DMS53 treated with DMSO at 0.1 percent for 48 hours (cell line): ENCODE data around the gene JMJD1C.
"Not testable (repeated sequence)": the region's sequence is repeated elsewhere in the genome, so short reads cannot be mapped to it uniquely, and the experiment has no call there.

Source experiments
- DNase-seq: peaks from one replicate; lab custom pipeline; 2025; ENCODE audit not compliant: unreplicated experiment; lab: John Stamatoyannopoulos, UW

The JMJD1C gene

DNA sequence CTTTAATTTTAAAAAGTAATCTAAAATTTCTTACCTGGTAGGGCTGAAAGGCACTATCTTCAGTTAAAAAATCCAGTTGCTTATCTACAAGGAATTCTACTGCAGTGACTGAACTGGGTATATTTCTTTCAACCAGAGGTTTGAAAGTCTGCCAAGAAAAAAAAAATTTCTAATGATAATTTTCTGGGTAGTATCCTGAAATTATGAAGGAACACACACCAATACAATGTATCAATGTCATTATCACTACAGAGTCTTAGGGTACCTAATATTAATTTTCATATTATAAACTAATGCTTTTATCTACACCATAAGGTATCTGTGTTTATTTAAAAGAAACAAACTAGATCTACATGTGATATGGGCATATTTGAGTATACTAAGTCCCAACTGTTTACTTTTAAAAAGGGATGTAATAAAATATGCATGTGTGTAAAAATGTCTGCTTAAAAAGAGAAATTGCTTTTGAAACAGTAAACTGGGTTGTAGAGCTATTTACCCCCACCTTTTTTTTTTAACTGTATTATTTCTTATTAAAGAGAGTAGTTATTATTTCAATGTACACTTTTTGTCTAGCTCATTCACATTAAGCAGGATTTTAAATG is 201.1 kb downstream of the JMJD1C start:
- no peak for DNase-seq

DNA sequence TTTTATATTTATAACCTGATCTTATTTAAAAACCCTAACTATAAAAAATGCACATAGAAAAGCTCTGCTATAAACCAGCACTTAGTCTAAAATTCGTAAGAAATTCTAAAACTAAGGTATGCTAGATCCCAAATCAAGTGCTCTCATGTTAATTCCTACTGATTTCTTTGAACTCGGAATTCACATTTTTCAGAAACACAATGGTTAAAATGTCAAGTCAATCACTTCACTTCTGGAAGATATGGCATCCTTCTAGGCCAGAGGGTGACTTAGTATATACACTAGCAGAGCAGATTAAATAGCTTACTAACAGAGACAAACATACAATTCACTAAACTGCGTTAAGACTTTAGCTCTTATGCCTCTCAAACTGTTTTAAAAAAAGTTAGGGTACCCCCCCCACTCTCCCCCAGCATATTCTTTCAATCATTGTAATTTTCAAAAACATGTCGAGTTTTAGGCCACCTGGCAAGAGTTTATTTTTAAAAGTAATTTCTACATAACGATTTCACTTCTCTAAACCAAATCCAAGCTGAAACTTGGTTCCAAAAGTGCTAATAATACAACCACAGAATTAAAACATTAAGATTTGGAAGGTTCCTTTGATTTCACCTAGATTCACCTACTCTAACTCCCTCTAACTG is 203.2 kb downstream of the JMJD1C start:
- no peak for DNase-seq

DNA sequence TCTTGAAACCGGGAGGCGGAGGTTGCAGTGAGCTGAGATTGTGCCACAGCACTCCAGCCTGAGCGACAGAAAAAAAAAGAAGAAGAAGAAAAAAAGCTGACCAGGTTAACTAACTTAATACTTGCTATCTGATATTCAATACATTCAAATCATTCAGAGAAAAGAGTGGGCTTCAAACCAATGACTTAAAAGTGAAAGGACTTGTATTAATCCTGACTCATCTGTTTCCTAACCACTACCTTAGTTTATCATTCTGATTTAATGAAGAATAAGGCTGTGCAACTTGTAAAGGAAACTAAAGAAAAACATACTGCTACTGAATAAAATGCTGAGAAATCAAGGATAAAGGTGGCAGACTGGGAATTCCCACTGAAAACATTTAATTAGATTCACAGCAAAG is 204.3 kb downstream of the JMJD1C start:
- no peak for DNase-seq

DNA sequence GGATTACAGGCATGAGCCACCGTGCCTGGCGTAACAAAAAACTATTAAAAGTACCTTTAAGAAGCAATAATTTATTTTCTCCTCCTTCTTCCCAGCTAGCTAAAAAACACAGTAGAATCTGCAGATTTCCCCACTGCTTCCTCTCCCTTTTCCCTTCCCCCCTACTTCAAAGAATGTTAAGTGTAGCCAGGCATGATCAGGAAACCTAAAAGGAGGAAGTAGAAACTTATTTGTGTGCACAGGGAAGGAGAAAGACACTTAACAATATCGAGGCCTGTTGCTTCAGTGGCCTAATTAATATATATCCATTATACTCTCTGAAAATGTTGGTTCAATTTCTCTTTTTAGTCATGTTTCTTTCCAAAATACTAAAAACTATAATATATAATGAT is 204.9 kb downstream of the JMJD1C start:
- DNase-seq: no peak

DNA sequence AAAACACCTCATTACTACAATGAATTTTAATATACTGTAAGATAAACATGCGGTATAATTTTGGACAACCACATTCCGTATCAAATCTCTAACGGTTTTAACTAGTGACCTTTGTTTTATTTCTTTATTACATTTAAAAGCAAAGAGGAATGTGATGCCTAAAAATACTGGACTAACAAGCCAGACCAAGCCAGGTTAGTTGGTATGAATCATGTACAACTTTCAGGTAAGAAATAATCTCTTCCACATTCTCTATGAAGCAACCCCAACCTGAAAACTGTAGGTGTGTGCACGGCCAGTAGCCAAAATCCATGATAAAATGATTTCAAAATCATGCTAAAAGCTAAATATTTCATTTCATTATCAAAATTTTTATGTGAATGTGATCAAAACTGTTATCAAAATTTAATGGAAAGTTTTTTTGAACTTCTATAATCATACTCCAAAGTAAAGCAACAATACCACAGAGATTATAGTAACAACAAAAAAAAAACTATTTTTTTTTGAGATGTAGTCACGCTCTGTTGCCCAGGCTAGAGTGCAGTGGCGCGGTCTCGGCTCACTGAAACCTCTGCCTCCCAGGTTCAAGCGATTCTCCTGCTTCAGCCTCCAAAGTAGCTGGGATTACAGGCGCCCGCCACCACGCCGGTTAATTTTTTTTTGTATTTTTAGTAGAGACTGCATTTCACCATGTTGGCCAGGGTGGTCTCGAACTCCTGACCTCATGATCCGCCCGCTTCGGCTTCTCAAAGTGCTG is 205.5 kb downstream of the JMJD1C start:
- no peak for DNase-seq

DNA sequence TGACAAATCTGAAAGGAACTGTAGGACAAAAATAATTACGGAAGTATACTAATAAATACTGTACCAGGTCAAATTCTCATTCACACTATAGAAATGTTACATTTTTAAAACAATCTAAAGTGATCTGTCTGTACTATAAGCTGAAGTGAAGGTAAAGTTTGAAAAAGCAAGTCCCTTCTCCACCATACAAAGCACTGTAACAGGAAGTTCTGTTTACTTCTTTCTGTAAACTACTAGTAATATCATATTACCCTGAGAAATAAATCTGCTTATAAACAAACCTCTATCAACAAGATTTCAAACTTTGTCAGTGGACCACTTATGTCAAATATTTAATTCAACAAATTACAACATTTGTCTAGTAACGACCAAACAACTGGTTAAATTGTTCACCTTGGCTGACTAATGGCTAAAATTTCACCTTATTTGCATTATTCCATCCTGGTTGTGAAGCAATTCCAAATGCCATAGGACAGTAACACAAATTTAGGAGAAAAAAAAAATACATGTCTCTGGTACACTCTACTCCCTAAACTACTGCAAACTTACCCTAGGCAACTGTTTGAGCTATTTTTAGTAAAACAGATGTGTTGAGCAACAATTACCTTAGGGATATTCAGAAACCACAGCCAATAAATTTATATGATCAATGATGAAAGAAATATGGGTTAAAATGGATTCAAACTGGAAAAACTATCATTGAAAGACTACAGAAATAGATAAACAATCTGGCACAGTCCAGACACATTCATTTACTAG is 206.7 kb downstream of the JMJD1C start:
- no peak for DNase-seq

DNA sequence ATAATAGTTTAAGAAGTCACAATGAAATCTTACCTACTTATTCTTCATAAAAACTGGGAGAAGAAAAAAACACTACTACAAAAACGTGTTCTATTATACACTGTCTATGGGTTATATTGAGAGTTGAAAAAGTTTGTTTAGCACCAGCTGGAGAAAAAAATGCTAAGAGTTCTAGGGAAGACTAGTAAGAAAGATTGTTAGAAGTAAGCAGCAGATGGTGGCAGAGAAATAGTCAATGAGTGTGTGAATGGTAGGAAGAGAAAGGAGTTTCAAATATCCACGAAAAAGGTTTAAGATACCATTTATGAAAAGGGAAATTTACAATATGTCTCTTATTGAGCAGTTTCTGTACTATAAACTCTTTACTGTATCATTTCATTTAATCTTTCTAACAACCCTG is 208.0 kb downstream of the JMJD1C start:
- no peak for DNase-seq

DNA sequence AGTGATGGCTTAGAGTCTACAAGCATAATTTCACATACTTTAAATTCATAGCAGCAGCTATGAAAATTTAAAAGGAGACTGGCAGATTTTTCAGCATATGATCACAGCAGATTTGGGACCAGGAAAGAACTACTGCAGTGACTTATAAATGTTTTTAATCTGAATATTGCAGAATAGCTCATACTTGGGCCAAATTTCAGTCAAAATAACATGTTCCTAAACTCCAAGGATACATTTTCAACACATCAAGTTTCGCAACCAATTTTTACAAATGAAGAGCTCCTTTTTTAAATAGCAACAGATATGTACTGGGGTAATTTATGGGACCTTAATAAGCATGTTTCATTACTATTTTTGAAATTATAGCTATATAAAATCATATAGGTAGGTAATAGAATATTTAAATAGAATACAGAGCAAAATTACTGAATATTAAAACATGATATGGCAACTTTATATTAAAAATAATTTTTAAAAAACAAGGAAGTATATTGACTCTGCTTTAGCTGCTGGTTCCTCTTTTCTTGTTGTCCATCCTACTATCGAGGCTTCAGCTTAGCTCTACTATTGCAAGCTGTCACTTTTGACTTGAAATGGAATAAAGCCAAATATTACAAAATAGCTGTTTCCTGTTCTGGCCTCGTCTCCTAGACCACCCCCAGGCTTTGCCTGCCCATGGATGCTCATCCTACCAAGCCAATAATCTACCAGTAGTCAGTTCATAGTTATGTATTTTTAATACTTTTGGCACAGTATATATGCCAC is 209.6 kb downstream of the JMJD1C start:
- no peak for DNase-seq

DNA sequence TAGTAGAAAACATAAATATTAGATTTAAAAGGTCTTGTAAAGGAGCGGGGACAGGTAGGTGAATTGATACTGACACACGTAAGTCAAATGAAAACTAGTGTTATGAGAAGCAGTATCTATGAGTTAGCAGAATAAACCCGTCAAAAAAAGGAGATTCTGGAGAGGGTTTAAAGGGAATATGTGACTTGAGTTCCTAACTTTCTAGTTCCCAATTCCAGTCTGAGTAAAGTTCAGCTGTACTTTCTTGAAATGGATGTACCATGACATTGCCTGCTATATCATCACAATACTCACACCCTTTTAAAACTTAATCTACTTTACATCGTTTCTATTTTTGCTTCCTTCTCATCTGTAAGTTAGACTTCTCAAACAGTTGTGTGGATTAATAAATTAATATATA is 210.5 kb downstream of the JMJD1C start:
- DNase-seq: no peak

DNA sequence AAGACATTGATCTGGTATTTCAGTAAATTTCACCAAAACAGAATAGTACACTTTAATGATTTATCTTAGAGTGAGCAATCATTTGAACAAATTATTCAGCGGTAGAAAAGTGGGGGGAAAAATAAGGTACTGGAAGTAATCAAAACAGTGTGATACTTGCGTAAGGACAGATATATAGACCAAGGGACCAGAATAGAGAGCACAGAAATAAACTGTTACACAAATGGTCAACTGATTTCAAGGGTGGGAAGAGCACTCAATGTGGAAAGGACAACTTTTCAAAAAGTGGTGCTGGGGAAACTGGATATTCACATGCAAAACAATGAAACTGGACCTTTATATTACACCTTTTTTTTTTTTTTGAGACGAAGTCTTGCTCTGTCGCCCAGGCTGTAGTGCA is 212.7 kb downstream of the JMJD1C start:
- DNase-seq: no peak

DNA sequence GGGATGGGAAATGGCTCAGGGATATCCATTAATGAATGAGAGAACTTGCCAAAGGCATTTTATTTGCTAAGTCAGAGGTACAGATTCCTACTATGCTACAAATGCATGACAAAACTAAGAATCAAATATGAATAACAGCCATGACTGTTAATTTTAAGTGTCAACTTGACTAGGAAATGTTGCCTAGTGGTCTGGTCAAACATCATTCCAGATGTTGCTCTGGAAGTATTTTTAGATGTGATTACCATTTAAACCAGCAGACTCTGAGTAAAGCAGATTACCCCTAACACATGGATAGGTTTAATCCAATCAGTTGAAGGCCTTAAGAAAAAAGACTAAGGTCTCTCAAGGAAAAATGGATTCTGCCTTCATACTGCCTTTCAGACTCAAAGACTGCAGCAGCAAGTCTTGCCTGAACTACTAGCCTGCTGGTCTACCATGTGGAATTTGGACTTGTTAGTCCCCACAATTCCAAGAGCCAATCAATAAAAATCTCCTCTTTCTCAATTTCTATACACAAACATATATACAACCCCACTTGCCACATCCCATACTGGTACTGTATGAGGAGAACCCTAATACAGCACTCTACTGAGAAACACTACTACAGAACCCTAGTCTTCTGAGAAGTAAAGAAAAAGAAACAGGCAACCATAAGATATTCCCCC is 213.5 kb downstream of the JMJD1C start:
- no peak for DNase-seq

DNA sequence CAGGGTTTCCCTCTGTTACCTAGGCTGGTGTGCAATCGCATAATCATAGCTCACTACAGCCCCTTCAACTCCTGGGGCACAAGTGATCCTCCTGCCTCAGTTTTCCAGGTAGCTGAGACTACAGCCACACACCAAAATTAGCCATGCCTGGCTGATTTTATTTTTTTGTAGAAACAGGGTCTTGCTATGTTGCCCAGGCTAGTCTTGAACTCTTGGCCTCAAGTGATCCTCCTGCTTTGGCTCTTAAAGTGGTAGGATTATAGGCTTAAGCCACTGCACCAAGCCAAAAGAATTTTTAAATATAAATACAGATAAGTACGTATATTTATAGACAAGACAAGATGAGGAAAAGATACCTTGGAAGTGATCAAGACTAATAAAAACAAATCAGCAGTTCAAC is 215.7 kb downstream of the JMJD1C start:
- DNase-seq: no peak

DNA sequence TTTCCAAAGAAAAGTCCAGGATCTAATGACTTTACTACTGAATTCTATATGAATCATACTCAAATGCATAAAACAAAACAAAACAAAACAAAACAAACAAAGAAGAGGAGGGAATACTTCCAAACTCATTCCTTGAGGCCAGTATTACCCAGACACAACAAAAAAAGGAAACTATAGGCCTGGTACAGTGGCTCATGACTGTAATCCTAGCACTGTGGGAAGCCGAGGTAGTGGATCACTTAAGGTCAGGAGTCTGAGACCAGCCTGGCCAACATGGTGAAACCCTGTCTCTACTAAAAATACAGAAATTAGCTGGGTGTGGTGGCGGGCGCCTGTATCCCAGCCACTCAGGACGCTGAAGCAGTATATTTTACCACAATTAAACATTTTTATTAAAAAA is 218.0 kb downstream of the JMJD1C start:
- DNase-seq: no peak

DNA sequence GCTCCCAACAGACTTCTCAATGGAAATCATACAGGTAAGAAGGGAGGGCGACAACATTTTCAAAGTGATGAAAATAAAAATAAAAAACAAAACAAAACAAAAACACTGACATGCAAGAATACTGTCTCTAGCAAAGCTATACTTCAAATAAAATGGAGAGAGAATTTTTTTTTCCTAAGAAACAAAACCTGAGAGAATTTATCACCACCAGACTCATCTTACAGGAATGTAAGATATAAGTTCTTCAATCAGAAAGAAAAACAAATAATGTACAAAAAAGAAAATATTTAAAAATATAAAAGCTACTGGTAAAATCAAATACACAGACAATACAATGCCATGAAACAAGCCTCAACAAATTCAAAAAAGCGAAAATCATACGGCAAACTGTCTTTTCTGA is 219.4 kb downstream of the JMJD1C start:
- no peak for DNase-seq

DNA sequence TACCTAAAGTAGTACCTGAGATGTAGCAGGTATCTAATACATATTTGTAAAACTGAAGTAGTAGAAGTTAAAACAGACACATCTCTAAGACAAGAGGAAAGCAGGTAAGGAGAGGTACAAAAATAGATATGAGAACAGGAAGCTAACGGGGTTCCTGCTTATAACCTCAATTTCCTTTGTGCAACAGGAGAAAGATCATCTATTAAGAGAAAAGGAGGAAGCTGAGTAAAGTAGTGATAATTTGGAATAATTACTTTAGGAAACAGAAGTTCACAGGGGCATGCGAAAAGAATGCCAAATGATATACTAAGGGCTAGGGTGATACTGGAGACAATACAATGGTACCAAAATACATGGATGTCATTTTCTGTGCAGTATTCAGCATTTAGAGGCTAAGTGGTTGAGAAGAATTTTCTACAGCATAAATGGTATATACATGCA is 223.9 kb downstream of the JMJD1C start:
- DNase-seq: no peak

DNA sequence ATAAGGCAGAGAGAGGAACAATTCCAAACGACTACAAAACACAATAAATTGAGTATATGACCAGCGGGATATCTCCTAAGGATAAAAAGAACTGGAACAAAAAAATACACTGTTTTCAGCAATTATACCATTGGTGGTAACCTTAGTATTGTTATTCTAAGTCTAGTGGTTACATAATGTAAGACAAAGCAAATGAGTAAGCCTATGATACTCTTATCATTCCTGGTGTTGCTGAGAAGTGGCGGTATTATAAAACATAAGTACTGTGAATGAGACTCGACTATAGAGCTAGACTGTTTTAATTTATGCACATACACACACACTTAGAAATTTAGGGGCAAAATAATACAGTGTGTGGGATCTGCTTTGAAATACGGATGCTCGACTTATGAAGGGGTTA is 225.0 kb downstream of the JMJD1C start:
- no peak for DNase-seq

DNA sequence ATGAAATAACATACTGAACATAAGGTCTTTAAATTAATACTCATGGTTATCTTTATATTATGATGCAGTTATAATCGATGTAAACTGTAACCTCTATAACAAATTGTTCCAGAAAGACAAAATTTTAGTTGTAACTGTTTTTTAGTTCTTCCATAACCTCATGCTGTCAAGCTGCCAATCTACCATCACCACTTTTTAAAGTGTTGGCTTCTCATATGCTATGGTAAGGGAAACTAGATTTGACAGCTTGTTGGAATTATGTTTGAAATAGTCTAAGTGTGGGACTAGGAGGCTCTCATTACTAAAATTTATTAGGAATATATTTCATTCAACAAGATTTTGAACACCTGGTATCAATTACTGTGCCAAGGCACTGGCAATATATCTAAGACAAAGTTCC is 227.3 kb downstream of the JMJD1C start:
- DNase-seq: no peak

DNA sequence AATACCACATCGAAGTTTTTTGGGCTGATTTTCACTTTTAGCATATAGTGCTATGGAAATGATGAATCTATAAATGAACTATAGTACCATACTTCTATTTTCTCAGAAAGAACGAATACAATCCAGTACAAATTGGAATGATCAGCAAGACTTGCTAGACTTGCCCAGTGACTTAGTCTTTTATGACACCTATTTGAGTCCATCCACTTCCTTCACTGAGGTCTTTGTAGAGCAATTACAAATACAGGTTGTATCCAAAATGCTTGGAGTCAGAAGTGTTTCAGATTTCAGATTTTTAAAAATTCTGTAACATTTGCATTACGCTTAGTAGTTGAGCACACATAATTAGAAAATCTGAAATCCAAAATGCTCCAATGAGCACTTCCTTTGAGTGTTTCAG is 228.4 kb downstream of the JMJD1C start:
- no peak for DNase-seq

DNA sequence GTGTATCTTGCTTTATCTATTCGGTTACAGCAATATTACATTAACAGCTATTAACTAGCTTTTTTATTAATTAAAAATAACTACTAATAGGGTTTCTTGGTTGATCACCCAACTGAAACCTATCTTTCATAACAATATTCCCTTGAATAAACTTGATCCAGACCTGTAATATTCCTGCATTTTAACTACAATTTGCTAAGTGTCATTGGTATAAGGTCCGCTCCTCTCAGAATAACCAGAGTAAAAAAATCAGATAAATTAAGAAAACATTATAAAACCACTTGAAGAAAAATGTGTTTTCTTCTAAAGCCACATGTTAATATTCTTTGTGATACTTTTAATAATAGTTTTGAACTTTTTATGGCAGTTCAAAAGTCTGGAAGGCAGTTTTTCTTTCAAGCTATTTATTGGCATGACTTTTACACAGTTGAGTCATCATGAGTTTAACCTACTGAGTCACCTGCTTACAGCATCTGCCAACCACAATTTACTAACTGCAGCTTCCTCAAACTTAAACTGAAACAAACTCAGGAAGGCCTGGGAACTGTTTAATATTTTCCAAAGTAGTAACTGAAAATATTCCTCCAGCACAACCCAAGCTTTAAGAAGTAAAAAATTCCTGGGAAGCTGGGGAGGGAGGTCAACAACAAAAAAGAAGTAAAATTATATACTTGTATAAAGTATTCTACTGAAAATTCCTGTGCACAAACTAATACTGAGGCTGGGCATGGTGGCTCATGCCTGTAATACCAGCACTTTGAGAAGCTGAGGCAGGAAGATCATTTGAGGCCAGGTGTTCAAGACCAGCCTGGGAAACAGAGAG is 229.5 kb downstream of the JMJD1C start:
- DNase-seq: peak; percentile 53

DNA sequence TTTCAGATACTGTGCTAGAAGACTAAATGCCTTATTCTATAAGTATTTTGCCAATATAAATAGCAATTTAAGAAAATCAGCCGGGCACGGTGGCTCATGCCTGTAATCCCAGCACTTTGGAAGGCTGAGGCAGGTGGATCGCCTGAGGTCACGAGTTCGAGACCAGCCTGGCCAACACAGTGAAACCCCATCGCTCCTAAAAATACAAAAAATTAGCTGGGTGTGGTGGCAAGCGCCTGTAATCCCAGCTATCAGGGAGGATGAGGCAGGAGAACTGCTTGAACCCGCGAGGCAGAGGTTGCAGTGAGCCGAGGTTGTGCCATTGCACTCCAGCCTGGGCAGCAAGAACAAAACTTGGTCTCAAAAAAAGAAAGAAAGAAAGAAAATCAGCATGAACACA is 230.6 kb downstream of the JMJD1C start:
- not testable (repeated sequence) for DNase-seq
